ENCODE data around the gene APOO. TPM values are rescaled to one million over a fixed set of nuclear protein-coding genes. Genes with fewer than 3 reads are reported as not detected.

Gene APOO
- total RNA-seq (ENCODE audit: unreplicated experiment): 36.2 TPM
- long read RNA-seq, transcript APOO-201 (9 exons, 1,118 nt): major isoform, 15 of 21 reads
- long read RNA-seq, partial matches to known transcripts: 1 of 21 reads
- long read RNA-seq, other reads (novel, unspliced or antisense): 5 of 21 reads

DNA sequence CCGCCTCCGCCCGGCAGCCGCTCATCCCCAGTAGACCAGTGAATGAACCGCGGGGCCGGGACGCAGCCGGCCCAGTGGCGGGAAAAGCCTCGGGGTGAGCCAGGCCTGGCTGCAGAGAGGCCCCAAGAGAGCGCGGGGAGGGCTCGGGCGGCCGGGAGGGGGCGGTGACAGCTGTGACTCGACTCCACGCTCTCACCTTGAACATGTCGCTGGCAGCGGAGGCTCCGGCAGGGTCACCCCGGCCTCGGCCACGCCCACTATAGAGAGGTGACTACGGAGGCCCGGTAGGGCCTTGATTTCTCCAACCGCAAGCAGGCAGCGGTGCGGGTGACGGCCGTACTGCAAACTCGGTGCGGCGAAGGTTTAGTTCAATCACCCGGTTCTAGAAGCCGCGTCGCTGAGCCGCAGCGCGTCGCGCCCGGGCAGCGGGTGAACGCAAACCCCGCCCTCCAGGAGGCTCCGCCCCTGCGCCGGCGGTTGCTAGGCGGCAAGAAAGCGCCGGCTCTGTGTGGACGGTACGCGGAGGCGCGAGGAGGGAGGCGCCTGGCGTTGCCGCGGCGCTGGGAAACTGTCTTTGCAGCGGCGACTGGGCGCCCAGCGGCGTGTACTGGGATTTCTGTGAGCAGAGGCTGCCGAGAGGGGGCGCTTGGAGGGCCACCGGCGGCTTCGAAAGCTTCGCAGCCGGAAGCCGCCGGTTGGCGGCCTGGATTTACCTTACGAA is at the start of gene APOO, which contains the start of gene CXorf58:
Gene APOO (minus strand): TSS at position 441 of the 721 bp plus-strand sequence. CDS start 236 bp downstream, at position 205.
Gene CXorf58 (plus strand): TSS at position 509 of the 721 bp plus-strand sequence. CDS start 2,297 bp downstream, outside the sequence.
- no peaks in the 10 kb centered on the region for H3K9me3 Mint-ChIP-seq (ENCODE audit: unreplicated experiment)

DNA sequence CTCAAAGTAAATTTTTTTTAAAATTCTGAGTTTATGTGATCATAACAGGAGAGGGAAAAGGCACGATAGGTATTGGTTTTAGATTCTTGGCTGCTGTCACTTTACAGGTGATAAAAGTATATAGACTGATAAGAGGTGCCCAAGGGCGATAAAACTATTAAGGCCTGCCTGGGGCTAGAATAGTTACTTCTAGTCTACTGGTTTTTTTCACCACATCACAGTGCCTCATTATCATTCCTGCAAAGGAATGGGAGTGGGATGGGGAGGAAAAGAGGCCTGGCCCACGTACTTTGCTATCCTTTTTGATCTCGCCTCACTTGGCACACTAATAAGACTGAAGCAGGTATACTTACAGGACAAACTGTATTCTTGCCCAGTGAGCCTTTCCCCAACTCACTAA is 46.7 kb upstream of the APOO start:
- DNase-seq: no peak
- Mint-ChIP-seq H3K9me3 (ENCODE audit: unreplicated experiment) (no peaks in the 10 kb centered on the region), H3K36me3 (ENCODE audit: unreplicated experiment) (no peaks in the 10 kb centered on the region), H3K27ac (ENCODE audit: unreplicated experiment) (no peak overlapping the region), H3K4me3 (ENCODE audit: unreplicated experiment) (no peak overlapping the region), H3K27me3 (ENCODE audit: unreplicated experiment) (no peaks in the 10 kb centered on the region), H3K4me1 (ENCODE audit: low read depth, unreplicated experiment) (no peaks in the 10 kb centered on the region)
- TF ChIP-seq, protein P1, sequence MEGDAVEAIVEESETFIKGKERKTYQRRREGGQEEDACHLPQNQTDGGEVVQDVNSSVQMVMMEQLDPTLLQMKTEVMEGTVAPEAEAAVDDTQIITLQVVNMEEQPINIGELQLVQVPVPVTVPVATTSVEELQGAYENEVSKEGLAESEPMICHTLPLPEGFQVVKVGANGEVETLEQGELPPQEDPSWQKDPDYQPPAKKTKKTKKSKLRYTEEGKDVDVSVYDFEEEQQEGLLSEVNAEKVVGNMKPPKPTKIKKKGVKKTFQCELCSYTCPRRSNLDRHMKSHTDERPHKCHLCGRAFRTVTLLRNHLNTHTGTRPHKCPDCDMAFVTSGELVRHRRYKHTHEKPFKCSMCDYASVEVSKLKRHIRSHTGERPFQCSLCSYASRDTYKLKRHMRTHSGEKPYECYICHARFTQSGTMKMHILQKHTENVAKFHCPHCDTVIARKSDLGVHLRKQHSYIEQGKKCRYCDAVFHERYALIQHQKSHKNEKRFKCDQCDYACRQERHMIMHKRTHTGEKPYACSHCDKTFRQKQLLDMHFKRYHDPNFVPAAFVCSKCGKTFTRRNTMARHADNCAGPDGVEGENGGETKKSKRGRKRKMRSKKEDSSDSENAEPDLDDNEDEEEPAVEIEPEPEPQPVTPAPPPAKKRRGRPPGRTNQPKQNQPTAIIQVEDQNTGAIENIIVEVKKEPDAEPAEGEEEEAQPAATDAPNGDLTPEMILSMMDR (IDR thresholded peaks at IDR 0.05; ENCODE audit: partially characterized antibody, unreplicated experiment): no peak

More for the DNA sequence above, at the start of gene APOO, which contains the start of gene CXorf58:
- peak; percentile 87 for DNase-seq
- Mint-ChIP-seq H3K27me3 (ENCODE audit: unreplicated experiment) (peaks cover 4% of the 10 kb centered on the region), H3K27ac (ENCODE audit: unreplicated experiment) (peak within 1 kb of the TSS; percentile 75), H3K4me3 (ENCODE audit: unreplicated experiment) (peak within 1 kb of the TSS; percentile 86), H3K4me1 (ENCODE audit: low read depth, unreplicated experiment) (no peaks in the 10 kb centered on the region), H3K36me3 (ENCODE audit: unreplicated experiment) (no peaks in the 10 kb centered on the region)
- TF ChIP-seq, protein P1 (IDR thresholded peaks at IDR 0.05; ENCODE audit: partially characterized antibody, unreplicated experiment): peak; percentile 60

GRCh38 chrX:23953908-23954269 is 46.2 kb upstream of the APOO start:
- Mint-ChIP-seq H3K4me1 (ENCODE audit: low read depth, unreplicated experiment) (no peaks in the 10 kb centered on the region), H3K27ac (ENCODE audit: unreplicated experiment) (no peak overlapping the region), H3K4me3 (ENCODE audit: unreplicated experiment) (no peak overlapping the region), H3K27me3 (ENCODE audit: unreplicated experiment) (no peaks in the 10 kb centered on the region), H3K9me3 (ENCODE audit: unreplicated experiment) (no peaks in the 10 kb centered on the region), H3K36me3 (ENCODE audit: unreplicated experiment) (no peaks in the 10 kb centered on the region)
- DNase-seq: no peak
- TF ChIP-seq, protein P1 (IDR thresholded peaks at IDR 0.05; ENCODE audit: partially characterized antibody, unreplicated experiment): no peak

DNA sequence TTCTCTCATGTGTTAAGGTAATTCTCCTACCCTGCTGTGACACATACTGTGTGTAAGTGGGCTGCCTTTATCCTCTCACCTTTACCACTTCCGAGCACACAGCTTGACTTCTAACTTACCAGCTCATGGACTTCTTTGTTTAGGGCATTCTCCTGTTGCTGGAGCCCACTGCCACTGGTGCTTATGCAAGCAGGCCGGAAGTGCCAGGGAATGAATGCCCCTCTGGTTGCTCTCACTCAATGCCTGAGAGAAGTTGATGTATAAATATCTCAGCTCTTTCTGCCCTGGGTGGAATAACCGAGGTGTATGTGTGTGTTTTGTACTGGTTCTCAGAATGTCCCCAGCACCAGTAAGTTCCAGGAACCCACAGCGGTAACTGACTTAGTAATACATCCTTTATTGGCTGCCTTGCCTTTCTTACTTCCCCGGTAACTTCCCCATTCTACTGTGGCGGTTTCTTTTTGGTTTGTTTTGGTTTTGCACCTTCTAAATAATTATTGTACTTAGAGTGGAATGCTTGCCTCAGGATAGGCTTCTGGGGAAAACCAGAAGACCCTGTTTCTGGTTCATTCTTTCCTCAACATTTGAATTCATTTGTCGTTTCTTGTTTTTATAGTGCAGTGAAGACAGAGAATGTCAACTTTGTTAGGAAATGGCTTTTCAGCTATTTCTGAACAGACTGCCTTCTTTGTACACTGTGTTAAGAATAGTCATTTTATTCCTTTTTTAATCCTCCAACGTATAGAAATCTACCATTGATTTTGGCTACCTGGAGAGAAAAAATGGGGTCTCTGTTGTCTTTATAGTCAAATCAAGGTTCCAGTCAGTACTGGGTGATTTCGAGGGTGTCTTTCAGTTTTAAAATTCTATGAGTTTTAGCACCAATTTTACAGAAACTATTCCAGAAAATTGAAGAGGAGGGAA is 45.5 kb upstream of the APOO start:
- Mint-ChIP-seq H3K4me1 (ENCODE audit: low read depth, unreplicated experiment) (no peaks in the 10 kb centered on the region), H3K27ac (ENCODE audit: unreplicated experiment) (no peak overlapping the region), H3K4me3 (ENCODE audit: unreplicated experiment) (no peak overlapping the region), H3K27me3 (ENCODE audit: unreplicated experiment) (no peaks in the 10 kb centered on the region), H3K36me3 (ENCODE audit: unreplicated experiment) (no peaks in the 10 kb centered on the region), H3K9me3 (ENCODE audit: unreplicated experiment) (no peaks in the 10 kb centered on the region)
- DNase-seq: no peak
- TF ChIP-seq, protein P1 (IDR thresholded peaks at IDR 0.05; ENCODE audit: partially characterized antibody, unreplicated experiment): no peak

Data from glutamatergic neuron (in vitro differentiated cells).